ENCODE measurements around the gene TFB1M.

DNA sequence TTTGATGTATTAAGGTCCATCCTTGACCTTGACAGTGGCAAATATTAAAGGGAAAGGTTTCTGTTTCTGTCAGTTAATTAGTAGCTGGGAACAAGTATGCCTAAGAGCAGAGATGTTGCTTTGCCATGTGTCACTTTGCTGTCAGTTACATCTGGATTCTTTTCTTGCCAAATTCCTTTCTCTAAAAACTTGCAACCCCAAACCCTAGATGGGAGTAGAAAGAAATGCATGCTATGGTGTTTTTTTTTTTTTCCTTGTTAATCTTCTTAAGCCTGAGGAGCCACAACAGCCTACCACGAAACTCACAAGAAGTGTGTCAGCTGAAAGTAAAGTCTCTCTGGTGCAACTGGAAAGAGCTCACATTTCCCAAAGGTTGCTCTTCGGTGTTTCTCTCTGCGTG, 68.5 kb downstream of the TFB1M start:
- TF ChIP-seq MAFK (IDR thresholded peaks at IDR 0.05; ENCODE audit: partially characterized antibody), result no peak
- no peak for TF ChIP-seq CTCF (IDR thresholded peaks at IDR 0.05)
- no peak for TF ChIP-seq ESRRA (IDR thresholded peaks at IDR 0.05; ENCODE audit: borderline replicate concordance, low read length)
- no peak for TF ChIP-seq MAZ (IDR thresholded peaks at IDR 0.05; ENCODE audit: borderline replicate concordance, low read depth, low read length)
- TF ChIP-seq USF2 (IDR thresholded peaks at IDR 0.05), result no peak
- no peak for TF ChIP-seq JUNB (IDR thresholded peaks at IDR 0.05)

Measured in A549 (cell line).